HG03045 (cell line): Measurements from ENCODE around the gene EIF4A3.

ENCODE experiments used
- ATAC-seq: cut with Tn5 transposase; IDR thresholded peaks from one replicate; pipeline ENCODE4 v1.9.1; 2021; ENCODE audit warnings: mild to moderate bottlenecking, moderate library complexity; ENCODE audit not compliant: unreplicated experiment

The EIF4A3 gene

GRCh38 chr17:80114758-80115157, 32.2 kb downstream of the EIF4A3 start:
- ATAC-seq: no peak

- ATAC-seq: no peak
Observed at GRCh38 chr17:80113033-80113484, 33.9 kb downstream of the EIF4A3 start.

- no peak for ATAC-seq
Observed at GRCh38 chr17:80112471-80113032, 34.4 kb downstream of the EIF4A3 start.

- no peak for ATAC-seq
Observed at GRCh38 chr17:80111702-80112470, 35.0 kb downstream of the EIF4A3 start.

- no peak for ATAC-seq
Observed at GRCh38 chr17:80110927-80111701, 35.8 kb downstream of the EIF4A3 start.

- ATAC-seq: no peak
Observed at GRCh38 chr17:80110447-80110812, 36.5 kb downstream of the EIF4A3 start.

- no peak for ATAC-seq
Observed at GRCh38 chr17:80109713-80110446, 37.0 kb downstream of the EIF4A3 start.

GRCh38 chr17:80109066-80109660, 37.8 kb downstream of the EIF4A3 start:
- ATAC-seq: no peak

- no peak for ATAC-seq
Observed at GRCh38 chr17:80108036-80108971, 38.6 kb downstream of the EIF4A3 start.

GRCh38 chr17:80107231-80108021, 39.5 kb downstream of the EIF4A3 start:
- ATAC-seq: no peak

- no peak for ATAC-seq
Observed at GRCh38 chr17:80106751-80107150, 40.2 kb downstream of the EIF4A3 start.

- no peak for ATAC-seq
Observed at GRCh38 chr17:80106176-80106575, 40.8 kb downstream of the EIF4A3 start.

GRCh38 chr17:80105762-80106161, 41.2 kb downstream of the EIF4A3 start:
- ATAC-seq: no peak

- no peak for ATAC-seq
Observed at GRCh38 chr17:80104956-80105375, 42.0 kb downstream of the EIF4A3 start.

GRCh38 chr17:80104321-80104955, 42.5 kb downstream of the EIF4A3 start:
- ATAC-seq: no peak

GRCh38 chr17:80103449-80104085, 43.4 kb downstream of the EIF4A3 start:
- no peak for ATAC-seq

- ATAC-seq: no peak
Observed at GRCh38 chr17:80102664-80103448, 44.1 kb downstream of the EIF4A3 start.
